ENCODE measurements around the gene PRKCA.

PRKCA gene

GRCh38 chr17:66831383-66832210 lies 529.2 kb downstream of the PRKCA start:
- ChIA-PET POLR2A (no interaction called here), CTCF (no interaction called here)
- no peak for DNase-seq (ENCODE audit: low read depth, low spot score)
- H3K4me3 ChIP-seq (ENCODE audit: low read depth, low read length), result no peak overlapping the region
- TF ChIP-seq CTCF (IDR thresholded peaks at IDR 0.05; ENCODE audit: insufficient read depth, low read length, missing control alignments), result no peak

GRCh38 chr17:66833201-66833600 lies 530.8 kb downstream of the PRKCA start:
- ChIA-PET POLR2A (no interaction called here), CTCF (no interaction called here)
- no peak overlapping the region for H3K4me3 ChIP-seq (ENCODE audit: low read depth, low read length)
- no peak for TF ChIP-seq CTCF (IDR thresholded peaks at IDR 0.05; ENCODE audit: insufficient read depth, low read length, missing control alignments)
- DNase-seq (ENCODE audit: low read depth, low spot score), result no peak

- H3K4me3 ChIP-seq (ENCODE audit: low read depth, low read length), result no peak overlapping the region
- DNase-seq (ENCODE audit: low read depth, low spot score), result no peak
- no peak for TF ChIP-seq CTCF (IDR thresholded peaks at IDR 0.05; ENCODE audit: insufficient read depth, low read length, missing control alignments)
- ChIA-PET POLR2A (no interaction called here), CTCF (no interaction called here)
These were observed 532.1 kb downstream of the PRKCA start for GRCh38 chr17:66834426-66834918.

GRCh38 chr17:66834919-66835454 lies 532.6 kb downstream of the PRKCA start, which contains the start of gene CACNG5:
Gene CACNG5, plus strand, starts transcription at chr17:66835117. Its CDS starts 42,216 bp downstream, at chr17:66877333.
- no peak within 1 kb of the TSS for H3K4me3 ChIP-seq (ENCODE audit: low read depth, low read length)
- ChIA-PET CTCF (no interaction called here), POLR2A (no interaction called here)
- no peak for TF ChIP-seq CTCF (IDR thresholded peaks at IDR 0.05; ENCODE audit: insufficient read depth, low read length, missing control alignments)
- DNase-seq (ENCODE audit: low read depth, low spot score), result no peak

GRCh38 chr17:66835476-66835875 lies 533.1 kb downstream of the PRKCA start:
- no peak overlapping the region for H3K4me3 ChIP-seq (ENCODE audit: low read depth, low read length)
- ChIA-PET POLR2A (no interaction called here), CTCF (no interaction called here)
- no peak for DNase-seq (ENCODE audit: low read depth, low spot score)
- TF ChIP-seq CTCF (IDR thresholded peaks at IDR 0.05; ENCODE audit: insufficient read depth, low read length, missing control alignments), result no peak
